ENCODE measurements around the gene UBA1.

DNA sequence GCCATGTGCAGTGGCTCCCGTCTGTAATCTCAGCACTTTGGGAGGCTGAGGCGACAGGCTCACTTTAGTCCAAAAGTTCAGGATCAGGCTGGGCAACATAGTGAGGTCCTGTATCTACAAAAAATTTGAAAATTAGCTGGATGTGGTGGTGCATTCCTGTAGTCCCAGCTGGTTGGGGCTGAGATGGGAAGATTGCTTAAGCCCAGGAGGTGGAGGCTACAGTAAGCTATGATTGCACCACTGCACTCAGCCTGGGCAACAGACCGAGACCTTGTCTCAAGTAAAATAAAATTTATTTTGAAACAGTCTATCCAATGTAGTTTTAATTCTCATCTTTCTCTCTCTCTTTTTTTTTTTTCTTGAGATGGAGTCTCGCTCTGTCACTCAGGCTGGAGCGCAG is 27.5 kb upstream of the UBA1 start:
- no peak for TF ChIP-seq NRF1 (IDR thresholded peaks at IDR 0.05; ENCODE audit: low read depth, low read length)
- TF ChIP-seq SP1 (IDR thresholded peaks at IDR 0.05; ENCODE audit: low read depth, low read length) = no peak
- TF ChIP-seq ATF3 (IDR thresholded peaks at IDR 0.05; ENCODE audit: insufficient read depth, low read depth, low read length) = no peak
- no peak for TF ChIP-seq CTCF (IDR thresholded peaks at IDR 0.05; ENCODE audit: control extremely low read depth in 1 of 3, insufficient read depth in 1 of 3, low read depth in 1 of 3, low read length in 3 of 3)
- TF ChIP-seq CREB1 (IDR thresholded peaks at IDR 0.05) = no peak
- no peak for TF ChIP-seq POLR2A (IDR thresholded peaks at IDR 0.05; ENCODE audit: control extremely low read depth in 1 of 2, low read depth in 2 of 2, low read length in 2 of 2)
- no peak for TF ChIP-seq KDM5A (IDR thresholded peaks at IDR 0.05; ENCODE audit: low read length)
- TF ChIP-seq RBBP5 (IDR thresholded peaks at IDR 0.05; ENCODE audit: borderline replicate concordance, low read depth, low read length) = no peak
- TF ChIP-seq KDM1A (IDR thresholded peaks at IDR 0.05; ENCODE audit: borderline replicate concordance, low read length) = no peak
- TF ChIP-seq TAF1 (IDR thresholded peaks at IDR 0.05; ENCODE audit: low read depth, low read length) = no peak
- no peak for TF ChIP-seq SIN3A (conservative IDR thresholded peaks at IDR 0.05 in 1 of 2, IDR thresholded peaks at IDR 0.05 in 1 of 2; ENCODE audit: low read depth in 1 of 2, low read length in 2 of 2)
- TF ChIP-seq RFX5 (IDR thresholded peaks at IDR 0.05; ENCODE audit: borderline replicate concordance, low read depth, low read length) = no peak
- TF ChIP-seq FOSL1 (IDR thresholded peaks at IDR 0.05; ENCODE audit: insufficient read depth, low read depth, low read length) = no peak
- no peak for TF ChIP-seq YY1 (IDR thresholded peaks at IDR 0.05; ENCODE audit: low read depth, low read length)

Data from H1 (cell line).